NCI-H1694 treated with DMSO at 0.1 percent for 48 hours (cell line): ENCODE measurements around the gene TOP2B.

Source experiments
- DNase-seq: peaks from one replicate; lab custom pipeline; 2025; lab: John Stamatoyannopoulos, UW

Gene TOP2B

DNA sequence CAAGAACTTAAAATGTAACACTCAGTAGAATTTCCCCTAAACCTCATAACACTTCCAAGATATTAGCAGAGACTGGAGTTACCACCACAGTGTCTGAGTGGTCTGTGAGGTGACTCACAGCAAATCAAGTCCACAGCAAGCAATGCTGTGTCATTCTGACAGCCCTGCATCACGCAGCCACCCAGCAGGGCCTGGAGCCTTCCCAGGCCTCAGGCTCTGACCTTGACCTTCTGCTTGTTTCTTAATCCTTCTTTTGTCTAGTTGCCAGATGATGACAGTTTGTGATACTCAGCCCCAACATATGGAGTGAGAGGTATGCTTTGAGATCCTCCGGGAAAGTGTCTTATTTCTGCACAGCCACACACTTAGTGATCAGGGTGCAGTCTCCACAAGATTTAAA lies 82.5 kb downstream of the TOP2B start:
- DNase-seq, result no peak

DNA sequence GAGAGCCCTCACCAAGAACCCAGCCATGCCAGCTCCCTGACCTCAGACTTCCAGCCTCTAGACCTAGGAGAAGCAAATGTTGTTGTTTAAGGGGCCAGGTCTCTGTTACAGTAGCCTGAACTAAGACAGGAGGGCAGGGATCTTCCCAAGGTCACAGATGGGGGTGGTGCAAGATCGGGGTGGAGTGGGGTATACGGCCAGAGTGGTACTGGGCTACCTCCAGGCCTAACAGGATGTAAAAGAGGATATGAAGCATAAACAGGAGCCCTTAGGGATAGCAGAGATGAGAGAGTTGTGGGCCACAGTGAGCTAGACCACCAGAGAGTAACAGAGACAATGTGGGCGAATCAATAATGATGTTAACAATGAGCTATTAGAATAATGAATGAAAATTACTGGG lies 82.9 kb downstream of the TOP2B start:
- no peak for DNase-seq

DNA sequence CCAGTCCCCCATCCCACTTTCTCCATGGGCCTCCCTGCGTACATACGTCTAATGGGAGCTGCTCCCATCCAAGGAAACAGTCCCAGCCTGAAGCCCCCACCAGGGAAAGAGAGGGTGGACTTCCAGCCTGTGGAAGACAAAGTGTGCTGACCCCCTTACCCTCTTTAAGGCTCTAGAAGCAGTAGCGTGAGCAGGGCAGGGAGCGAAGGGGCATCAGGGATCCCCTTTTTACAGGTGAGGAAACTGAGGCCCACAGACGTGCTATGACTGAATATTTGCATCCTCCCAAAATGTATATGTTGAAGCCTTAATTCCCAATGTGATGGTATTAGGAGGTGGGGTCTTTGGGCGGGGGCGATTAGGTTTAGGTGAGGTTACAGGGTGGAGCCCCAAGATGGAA lies 83.4 kb downstream of the TOP2B start:
- no peak for DNase-seq

DNA sequence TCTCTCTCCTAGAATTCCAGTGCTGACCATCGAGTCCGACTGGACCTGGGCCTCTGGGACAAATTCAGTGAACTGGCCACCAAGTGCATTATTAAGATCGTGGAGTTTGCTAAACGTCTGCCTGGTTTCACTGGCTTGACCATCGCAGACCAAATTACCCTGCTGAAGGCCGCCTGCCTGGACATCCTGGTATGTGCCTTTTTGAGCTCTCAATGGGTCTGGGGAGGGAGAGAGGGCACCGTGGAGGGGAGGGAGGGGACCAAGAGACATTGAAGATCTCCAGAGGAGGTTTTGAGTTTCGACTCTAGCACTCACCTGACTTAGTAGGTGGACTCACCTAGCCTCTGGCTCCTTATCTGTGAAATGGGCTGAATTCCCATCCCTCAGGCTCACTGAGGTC lies 84.2 kb downstream of the TOP2B start:
- no peak for DNase-seq

DNA sequence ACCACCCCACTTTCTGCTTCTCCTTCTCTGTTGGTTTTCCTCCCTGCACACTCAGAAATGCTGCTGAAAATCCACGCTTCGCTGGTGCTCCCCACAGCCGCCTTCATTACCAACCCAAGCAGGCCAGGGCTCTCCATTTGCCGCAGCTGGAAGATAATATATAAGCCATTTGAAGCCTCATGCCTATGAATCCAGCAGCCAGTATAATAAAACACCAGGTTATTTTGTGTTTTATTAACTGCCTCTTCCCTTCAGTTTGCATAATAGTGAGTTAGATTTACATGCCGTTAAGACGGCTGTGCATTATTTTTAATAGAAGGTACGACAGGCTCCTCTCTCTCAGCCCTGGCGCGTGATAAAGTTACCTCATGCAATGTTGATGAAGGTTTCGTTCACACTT lies 86.6 kb downstream of the TOP2B start:
- no peak for DNase-seq

DNA sequence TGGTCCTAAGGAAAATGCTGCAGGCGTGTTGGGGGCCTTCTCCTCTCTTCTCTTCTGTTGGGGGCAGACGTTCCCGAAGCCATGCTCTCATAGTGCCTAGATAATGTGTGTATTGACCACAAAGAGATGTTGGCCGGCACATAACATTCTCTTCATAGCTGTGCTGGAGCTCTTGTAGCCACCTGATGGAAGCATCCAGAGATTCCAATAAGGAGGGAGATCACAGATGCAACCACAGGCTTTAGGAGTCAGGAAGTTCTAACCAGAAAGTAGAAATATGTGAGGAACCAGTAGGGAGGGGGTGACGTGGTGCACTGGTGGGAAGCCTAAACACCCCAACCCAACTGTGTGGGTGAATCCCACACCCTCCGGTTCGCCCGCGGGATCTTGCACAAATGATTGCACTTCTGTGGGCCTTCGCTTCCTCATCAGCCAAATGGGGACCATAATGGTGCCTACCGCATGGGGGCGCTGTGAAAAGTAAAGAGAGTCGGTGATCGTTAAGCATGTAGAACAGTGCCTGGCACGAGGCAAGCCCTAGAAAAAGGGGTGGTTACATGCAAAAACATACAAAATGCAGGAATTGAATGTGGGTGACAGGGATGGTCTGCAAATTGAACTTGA lies 87.8 kb downstream of the TOP2B start:
- DNase-seq, result no peak

DNA sequence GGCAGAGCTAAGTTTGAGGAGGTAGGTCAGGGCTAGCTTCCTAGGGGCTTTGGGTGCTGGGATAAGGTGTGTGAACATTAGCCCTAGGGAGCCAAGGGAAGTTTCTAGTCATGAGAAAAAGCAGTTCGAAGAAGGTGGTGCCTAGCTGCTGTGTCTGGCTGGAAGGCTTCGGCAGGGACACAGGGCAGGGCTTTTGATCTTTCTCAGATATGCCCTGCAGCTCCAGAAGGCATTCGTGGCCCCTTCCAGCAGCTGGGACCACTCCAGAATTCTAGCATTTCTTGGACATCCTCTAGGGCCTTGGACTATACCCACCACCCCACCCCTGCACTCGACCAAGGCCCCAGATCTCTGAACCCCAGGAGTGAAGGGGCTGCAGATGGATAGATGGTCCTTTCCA lies 88.6 kb downstream of the TOP2B start:
- no peak for DNase-seq

DNA sequence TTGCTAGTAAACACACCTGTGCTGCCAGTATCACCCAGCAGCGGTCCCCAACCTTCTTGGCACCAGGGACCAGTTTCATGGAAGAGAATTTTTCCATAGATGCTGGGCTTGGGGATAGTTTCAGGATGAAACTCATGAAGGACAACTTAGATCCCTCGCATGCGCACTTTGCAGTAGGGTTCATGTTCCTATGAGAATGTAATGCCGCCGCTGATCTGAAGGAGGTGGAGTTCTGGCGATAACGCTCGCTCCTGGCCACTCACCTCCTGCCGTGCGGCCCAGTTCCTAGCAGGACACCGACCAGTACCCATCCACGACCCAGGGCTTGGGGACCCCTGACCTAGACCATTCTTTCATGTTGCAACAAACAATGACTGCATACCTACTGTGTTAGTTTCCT lies 89.7 kb downstream of the TOP2B start:
- no peak for DNase-seq

DNA sequence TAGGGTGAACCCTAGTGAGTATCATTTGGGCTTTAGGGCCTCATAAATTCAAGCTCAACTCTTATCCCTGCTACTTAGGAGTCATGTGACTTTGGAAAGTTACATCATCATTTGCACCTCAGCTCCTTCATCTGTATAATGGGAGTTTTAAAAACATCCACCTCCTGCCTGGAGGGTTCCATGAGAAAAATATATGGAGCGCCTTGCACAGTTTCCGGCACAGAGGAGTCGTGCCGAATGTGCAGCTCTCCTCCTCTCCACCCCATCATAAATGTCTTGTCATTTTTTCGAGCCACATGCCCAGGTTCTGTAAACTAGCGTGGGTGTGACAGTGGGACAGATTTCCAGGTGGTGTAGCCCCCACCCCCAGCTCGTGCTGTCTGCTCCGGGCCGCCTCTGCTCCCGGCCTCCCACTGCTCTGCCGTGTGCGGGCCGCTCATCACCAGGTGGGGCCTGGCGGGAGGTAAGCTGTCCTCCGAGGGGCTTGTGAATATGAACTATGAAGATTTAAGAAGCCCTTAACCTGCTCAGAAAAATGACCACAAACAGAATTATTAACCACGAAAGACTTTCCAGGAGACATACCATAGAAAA lies 90.4 kb downstream of the TOP2B start:
- DNase-seq, result no peak

DNA sequence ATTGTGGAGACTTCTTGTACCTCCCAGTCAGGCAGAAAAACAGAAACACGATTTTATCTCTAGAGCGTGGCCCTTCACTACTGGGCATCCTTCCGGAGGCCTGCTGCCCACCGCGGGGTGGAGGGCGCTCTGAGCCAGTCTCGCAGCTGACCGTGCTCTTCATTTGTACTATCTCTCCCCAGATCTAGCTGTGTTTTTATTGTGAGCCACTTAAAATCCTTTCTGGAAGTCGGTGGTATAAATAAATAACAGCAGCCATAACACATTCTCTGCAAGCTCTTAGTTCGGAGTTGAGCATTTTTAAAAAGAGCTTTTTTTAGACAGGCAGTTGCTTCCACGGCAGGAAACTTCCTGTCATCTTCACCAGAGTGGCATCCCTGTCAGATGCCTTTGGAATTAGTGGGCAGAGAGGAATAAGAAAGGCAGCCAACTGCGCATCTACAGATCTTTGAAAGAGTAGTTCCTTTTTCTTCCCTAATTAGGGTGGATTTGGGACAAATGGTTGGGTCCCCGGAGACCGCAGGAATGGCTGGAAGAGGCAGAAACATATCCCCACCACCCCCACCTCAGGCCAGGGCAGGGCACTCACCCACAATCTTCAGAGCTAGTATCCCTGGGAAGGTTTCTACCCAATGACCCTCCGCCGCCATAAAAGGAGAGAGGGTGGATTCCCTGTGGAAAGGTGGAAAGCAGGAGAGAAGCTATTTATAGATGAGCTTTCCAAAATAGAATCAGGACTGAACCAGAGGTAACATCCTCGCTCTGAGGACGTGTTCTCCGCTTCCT lies 91.1 kb downstream of the TOP2B start:
- no peak for DNase-seq

DNA sequence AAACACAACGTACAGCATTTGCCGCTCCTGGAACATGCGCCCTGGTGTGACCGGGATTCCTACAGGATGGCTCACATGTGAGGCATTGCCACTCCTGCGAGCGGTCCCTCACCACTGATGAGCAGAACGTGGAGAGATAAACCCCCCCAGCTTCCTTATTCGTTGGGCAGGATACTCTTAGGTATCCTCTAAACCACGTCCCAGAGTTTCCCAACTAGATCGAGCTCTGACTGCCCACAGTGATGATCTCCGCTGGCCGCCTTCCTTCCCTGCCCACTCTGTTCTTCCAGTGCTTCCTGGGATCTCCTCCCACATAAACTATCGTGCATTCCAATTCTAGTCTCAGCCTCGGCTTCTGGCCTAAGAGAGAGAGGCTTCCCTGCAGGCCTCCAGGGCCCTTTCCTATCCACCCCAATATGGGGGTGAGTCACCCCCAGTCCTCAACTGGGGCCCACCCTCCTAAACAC lies 91.8 kb downstream of the TOP2B start:
- DNase-seq, result no peak

DNA sequence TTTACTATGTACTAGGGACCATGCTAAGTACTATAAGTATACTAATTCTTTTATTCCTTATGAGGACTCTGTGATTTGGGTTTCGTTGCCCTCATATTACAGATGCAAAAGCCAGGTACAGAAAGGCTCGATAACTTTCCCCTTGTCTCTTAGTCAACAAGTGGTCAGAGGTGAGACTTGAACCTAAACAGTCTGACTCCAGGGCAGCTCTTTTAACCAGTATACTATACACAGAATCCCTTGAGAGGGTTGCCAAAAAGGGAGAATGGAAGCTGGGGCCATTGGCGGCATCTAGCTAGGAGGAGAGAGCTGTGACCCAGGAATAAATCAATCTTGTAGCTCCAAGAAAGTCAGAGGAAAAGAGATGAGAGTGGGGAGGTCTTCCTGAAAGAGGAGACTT lies 92.4 kb downstream of the TOP2B start:
- DNase-seq, result no peak

DNA sequence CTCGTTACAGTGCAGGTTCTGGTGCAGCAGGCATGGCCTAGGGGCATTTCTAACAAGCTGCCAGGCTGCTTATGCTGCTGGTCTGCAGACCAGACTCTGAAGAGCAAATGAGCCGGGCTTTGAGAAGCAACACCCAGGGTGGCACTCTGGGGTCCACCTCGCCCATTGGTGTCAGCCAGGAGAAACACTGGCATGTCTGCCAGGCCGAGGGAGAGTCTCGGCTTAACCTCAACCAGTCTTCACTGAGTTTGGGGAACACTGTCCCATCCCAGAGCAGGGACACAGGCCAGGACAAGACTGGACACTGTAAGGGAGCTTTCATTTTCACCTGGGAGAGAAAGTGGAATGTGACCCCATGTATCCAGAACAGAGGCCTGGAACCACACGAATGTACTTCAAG lies 93.4 kb downstream of the TOP2B start:
- no peak for DNase-seq

DNA sequence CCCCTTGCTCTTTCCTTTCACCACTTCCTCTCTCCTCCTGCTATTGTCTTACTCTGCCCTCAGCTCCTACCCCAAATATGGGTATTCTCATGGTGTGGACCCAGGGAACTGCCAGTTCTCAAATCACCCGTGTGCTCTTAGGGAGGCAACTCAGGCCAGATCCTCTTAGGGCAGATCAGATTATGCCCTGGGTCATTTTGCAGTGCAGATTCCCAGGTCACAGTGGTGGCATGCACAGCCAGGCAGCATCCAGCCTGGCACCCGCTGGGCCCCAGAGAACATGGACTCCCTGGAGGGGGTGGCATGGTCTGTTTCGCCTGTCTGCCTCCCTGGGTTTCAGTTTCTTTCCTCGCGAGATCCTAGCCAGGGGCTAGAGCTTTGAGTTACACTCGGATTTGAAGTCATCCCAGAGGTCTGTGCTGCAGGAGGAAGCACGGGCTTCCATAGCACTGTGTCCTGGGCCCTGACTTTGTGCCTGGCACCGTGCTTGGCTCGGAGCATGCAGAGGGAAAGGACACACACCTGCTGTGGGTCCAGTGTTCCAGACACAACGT lies 96.1 kb downstream of the TOP2B start:
- DNase-seq, result no peak

DNA sequence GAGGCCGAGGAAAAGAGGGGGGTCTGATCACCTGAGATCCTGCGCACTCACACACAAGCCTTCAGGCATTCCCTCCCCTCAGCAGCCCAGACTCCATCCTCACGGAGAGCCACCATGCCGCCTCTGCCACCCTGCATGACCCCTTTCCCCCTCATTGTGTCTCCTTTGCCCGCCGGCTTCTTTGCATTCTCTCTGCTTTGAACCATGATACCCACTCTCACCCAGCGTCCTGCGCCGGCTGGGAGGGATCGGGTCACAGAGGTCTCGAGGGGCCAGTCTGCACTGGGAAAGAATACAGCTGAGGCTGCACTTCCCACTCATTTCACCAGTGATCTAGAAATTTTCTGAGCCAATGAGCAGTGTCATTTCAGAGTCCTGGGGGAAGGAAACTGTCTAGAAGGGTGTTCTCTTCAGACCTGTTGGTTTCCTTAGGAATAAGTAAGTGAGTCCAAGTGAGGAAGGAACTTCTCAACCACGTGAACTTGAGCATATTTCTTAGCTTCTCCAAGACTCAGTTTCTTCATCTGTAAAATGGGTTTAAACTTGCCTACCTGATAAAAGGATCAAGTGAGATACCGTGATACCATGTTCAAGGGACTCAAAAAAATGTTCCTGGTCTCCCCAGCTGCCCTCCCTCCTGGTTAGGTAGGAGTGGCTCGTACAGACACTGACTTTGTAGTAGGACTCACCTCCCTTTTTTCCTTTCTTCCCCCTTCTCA lies 96.7 kb downstream of the TOP2B start:
- DNase-seq, result no peak

DNA sequence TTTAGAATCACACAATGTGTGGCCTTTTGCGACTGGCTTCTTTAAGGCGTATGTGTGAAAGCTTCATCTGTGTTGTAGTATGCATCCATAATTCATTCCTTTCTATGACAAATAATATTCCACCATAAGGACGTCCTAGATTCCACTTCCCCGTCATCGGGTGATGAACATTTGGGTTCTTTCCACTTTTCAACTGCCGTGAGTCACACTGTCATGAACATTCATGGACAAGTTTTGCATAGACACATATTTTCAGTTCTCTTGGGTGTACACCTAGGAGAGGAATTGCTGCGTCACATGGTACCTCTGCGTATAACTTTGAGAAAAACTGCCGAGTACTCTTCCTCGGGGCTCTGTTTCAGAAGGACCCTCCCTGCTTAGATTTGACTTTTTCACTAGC lies 97.3 kb downstream of the TOP2B start:
- DNase-seq, result no peak

DNA sequence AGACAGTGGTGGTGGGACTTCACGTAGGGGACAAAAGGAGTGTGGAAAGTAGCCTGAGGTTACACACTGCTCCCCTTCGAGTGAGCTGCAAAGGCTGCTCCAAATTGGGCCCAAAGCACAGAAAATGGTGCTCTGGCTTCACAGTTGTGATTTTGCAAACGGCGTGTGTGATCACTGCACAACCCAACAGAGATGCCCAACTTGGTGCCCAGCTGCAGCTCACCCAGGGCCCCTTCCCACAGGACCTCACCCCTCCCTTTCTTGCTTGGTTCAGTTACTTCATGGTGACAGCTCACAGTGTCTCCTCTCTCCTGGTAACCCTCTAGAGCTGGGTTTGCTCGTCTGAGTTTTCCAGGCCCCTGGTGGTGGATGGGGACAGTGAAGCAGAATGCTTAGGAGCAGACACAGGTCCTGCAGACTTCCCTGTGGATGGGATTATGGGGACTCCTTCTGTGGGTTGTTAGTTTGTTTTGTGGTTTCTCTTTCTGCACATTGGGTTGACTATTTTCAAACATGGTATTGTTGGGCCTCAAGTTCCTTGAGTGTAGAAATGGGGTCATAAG lies 98.3 kb downstream of the TOP2B start:
- no peak for DNase-seq

DNA sequence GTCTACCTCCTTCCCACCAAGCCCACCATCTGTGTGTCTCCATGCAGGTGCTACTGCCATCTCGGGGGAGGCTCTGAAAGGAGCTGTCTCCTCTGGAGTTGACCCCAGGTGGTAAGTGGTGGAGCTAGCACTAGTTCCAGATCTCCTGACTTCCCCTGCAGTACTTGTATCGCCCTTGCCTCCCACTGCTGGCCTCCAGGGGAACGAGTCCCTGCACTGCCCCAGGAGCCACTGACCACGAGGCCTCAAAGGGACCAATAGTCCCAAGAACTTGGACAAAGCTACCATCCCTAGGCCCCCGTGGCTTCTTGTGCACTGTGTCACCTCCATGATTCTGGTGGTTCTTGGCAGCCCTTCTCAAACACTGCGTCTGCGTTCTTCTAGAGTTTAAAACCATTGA lies 98.9 kb downstream of the TOP2B start:
- DNase-seq, result no peak

DNA sequence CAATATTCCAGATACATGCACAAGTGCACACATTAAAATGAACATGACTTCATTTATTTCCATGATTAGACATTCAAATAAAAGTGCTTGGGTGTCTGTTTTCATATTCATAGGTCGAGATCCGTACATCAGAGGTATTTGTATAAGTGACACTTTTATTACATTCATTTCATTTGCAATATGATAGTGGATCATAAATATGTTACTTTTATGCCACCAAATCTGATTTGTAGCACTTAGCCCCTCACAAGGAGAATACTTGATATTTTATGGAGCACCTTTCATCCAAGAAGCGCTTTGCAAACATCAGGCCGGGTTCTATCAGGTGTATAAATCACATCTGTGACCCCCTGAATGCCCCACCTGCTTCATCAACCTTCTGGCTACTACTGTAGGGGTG lies 100.6 kb downstream of the TOP2B start:
- DNase-seq, result no peak

DNA sequence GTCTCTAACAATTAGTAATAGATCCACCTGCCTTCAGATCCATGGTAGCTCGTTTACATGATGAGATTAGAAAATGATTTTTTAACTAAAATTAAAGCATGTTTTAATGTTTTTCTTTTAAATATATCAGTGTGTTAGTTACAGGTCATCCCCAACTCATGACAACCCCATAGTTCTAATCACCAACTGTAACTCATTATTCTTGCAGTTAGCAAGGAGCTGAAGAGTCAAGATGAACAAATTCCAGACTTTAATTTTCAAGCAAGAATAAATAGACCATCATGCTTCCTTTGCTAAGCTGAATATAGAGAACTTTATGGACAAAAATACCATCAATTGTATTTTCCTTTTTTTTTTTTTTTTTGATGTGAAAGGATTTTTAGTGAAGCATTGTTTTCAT lies 101.1 kb downstream of the TOP2B start:
- DNase-seq, result no peak

DNA sequence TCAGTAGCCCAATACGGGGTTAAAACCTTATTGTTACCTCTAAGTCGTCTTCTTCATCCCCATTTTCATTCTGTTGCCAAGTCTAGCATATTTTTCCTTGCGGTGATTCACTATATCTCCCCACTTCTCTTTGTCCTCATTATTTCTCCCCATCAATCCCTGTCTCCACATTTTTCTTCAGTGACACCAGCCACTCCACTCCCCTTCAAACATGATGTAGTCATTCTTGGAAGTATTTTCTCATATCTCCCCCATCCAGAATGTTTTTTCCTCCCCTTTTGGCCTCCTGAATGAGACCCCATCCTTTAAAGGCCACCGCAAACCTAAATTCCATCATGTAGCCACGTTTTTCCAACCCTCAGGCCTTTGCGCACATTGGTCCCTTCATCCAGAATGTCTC lies 105.9 kb downstream of the TOP2B start:
- DNase-seq, result no peak

DNA sequence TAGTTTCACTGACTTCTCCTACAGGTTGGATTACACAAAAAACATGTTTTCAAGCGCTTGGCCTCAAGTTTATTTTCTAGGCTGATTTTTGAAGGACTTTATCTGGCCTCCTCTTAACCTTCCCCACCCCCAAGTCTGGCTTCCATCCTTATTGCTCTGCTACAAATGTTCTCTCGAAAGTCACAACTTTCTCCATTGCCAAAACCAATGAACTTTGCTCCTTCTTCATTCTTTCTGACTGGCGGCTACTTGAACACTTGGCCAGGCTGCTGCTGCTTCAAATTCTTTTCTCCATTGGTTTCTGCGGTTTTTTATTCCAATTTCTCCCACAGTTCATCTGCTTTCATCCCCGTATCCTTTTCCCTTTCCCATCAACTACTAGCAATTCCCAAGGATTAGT lies 106.6 kb downstream of the TOP2B start:
- no peak for DNase-seq
